GM18858 (cell line): ENCODE results near the gene ERCC2.
"Not testable (repeated sequence)": the region's sequence is repeated elsewhere in the genome, so short reads cannot be mapped to it uniquely, and the experiment has no call there.

Source experiments
- ATAC-seq: cut with Tn5 transposase; IDR thresholded peaks from one replicate; pipeline ENCODE4 v1.9.1; 2021; ENCODE audit not compliant: unreplicated experiment

The ERCC2 gene

GRCh38 chr19:45340232-45340898 is 30.0 kb downstream of the ERCC2 start, which contains the start of gene KLC3:
KLC3 (plus strand) TSS chr19:45340750; CDS start chr19:45345542, 4,792 bp downstream.
- ATAC-seq, result no peak

- no peak for ATAC-seq
Measured at GRCh38 chr19:45339629-45340028, 30.7 kb downstream of the ERCC2 start.

- no peak for ATAC-seq
Measured at GRCh38 chr19:45336696-45337251, 33.6 kb downstream of the ERCC2 start.

GRCh38 chr19:45334881-45335280 is 35.5 kb downstream of the ERCC2 start:
- ATAC-seq, result not testable (repeated sequence)

GRCh38 chr19:45333609-45334303 is 36.6 kb downstream of the ERCC2 start:
- no peak for ATAC-seq

GRCh38 chr19:45331411-45331810 is 39.0 kb downstream of the ERCC2 start:
- ATAC-seq, result no peak

- no peak for ATAC-seq
Measured at GRCh38 chr19:45327404-45328143, 42.8 kb downstream of the ERCC2 start.

- no peak for ATAC-seq
Measured at GRCh38 chr19:45324349-45324907, 45.9 kb downstream of the ERCC2 start.

- no peak for ATAC-seq
Measured at GRCh38 chr19:45323671-45324081, 46.7 kb downstream of the ERCC2 start.

- ATAC-seq, result no peak
Measured at GRCh38 chr19:45322744-45323281, 47.6 kb downstream of the ERCC2 start, which contains the start of gene CKM. CKM (minus strand) TSS chr19:45322875; CDS start chr19:45319713, 3,162 bp downstream.

GRCh38 chr19:45322311-45322710 is 48.1 kb downstream of the ERCC2 start:
- ATAC-seq, result no peak

GRCh38 chr19:45321848-45322247 is 48.5 kb downstream of the ERCC2 start:
- ATAC-seq, result no peak

GRCh38 chr19:45320997-45321775 is 49.2 kb downstream of the ERCC2 start:
- ATAC-seq, result no peak

GRCh38 chr19:45315304-45315703 is 55.1 kb downstream of the ERCC2 start:
- ATAC-seq, result no peak

- no peak for ATAC-seq
Measured at GRCh38 chr19:45314708-45315245, 55.6 kb downstream of the ERCC2 start.

GRCh38 chr19:45312285-45312684 is 58.1 kb downstream of the ERCC2 start:
- ATAC-seq, result not testable (repeated sequence)

- ATAC-seq, result no peak
Measured at GRCh38 chr19:45311621-45312020, 58.8 kb downstream of the ERCC2 start.

GRCh38 chr19:45309322-45309721 is 61.1 kb downstream of the ERCC2 start:
- ATAC-seq, result not testable (repeated sequence)

- ATAC-seq, result no peak
Measured at GRCh38 chr19:45307361-45307760, 63.0 kb downstream of the ERCC2 start.
